HCT116 (cell line): ENCODE results near the gene SVIL. TPM values are rescaled to one million over a fixed set of nuclear protein-coding genes. Genes with fewer than 3 reads are reported as not detected.

Experiments used
- ATAC-seq: fragments of 200-7000 bp; cut with Tn5 transposase; 2 replicates; pipeline ENCODE4 v1.9.1; 2020; ENCODE audit warnings: mild to moderate bottlenecking, moderate library complexity
- BruUV-seq: library from RNA; stranded (reverse); fragments of 400-500 nt; replicated peaks from 2 replicates; lab custom pipeline; 2021; lab: Mats Ljungman, UMichigan
- CTCF ChIA-PET: fragments of 300-600 bp; sonication (Branson Sonifier 250); formaldehyde crosslinking; loops from one replicate; lab custom pipeline; 2021; ENCODE audit warnings: antibody characterized with exemption; lab: Charles Lee
- POLR2A ChIA-PET: fragments of 300-600, 350-600 bp; sonication (Branson Sonifier 250); formaldehyde crosslinking; loops from one replicate; lab custom pipeline; 2021; ENCODE audit warnings: antibody characterized with exemption; lab: Charles Lee
- RAD21 ChIA-PET, 2 experiments: fragments of 300-600 bp; sonication (Branson Sonifier 250); formaldehyde crosslinking; loops; one replicate each; lab custom pipeline; 2023; ENCODE audit warnings: low total read pairs in 2 of 2; ENCODE audit not compliant: uncharacterized antibody in 2 of 2, unreplicated experiment in 2 of 2, low non-redundant PET in 1 of 2; lab: Charles Lee
- DNase-seq: peaks from one replicate; pipeline ENCODE4 v3.0.0-alpha.2; 2010; ENCODE audit warnings: low read depth, low spot score
- H2AFZ ChIP-seq: fragments of 200-600 bp; shearing (Covaris generic), sonication (generic); 2 replicates; pipeline ENCODE4 v1.6.1; 2017; ENCODE audit warnings: low read depth, mixed run types, mixed read lengths, antibody characterized with exemption, low read length; ENCODE audit not compliant: poor library complexity, severe bottlenecking
- H3K27ac ChIP-seq: 2 replicates; pipeline ENCODE4 v1.5.1; 2012; ENCODE audit warnings: low read depth, low read length
- H3K27me3 ChIP-seq: fragments of 200-600 bp; sonication (generic); 2 replicates; pipeline ENCODE4 v1.6.1; 2016; ENCODE audit warnings: mixed run types, low read length, mixed read lengths; ENCODE audit not compliant: insufficient read depth
- H3K36me3 ChIP-seq, 2 experiments: fragments of 200-500 bp in 1 of 2; fragments of 200-600 bp in 1 of 2; sonication (Bioruptor generic) in 1 of 2; sonication (generic) in 1 of 2; 2 replicates each; pipeline versions ENCODE4 v1.5.1 to v1.6.1; 2014 to 2016; ENCODE audit warnings: low read length in 2 of 2, inconsistent platforms in 1 of 2, mixed read lengths in 1 of 2, mixed run types in 1 of 2; ENCODE audit not compliant: insufficient read depth in 2 of 2, control insufficient read depth in 1 of 2
- H3K4me1 ChIP-seq, 2 experiments: fragments of 200-600 bp in 1 of 2; sonication (generic) in 1 of 2; 2 replicates each; pipeline versions ENCODE4 v1.5.1 to v1.6.1; 2012 to 2017; ENCODE audit warnings: low read length in 2 of 2, inconsistent platforms in 1 of 2, mild to moderate bottlenecking in 1 of 2, mixed read lengths in 1 of 2, mixed run types in 1 of 2, moderate library complexity in 1 of 2; ENCODE audit not compliant: insufficient read depth in 2 of 2, control insufficient read depth in 1 of 2
- H3K4me2 ChIP-seq: fragments of 200-600 bp; sonication (generic); 2 replicates; pipeline ENCODE4 v1.6.1; 2017; ENCODE audit warnings: mixed run types, low read length, mixed read lengths
- H3K4me3 ChIP-seq, 2 experiments: fragments of 200-600 bp in 1 of 2; sonication (generic) in 1 of 2; replicated peaks in 1 of 2; 2 replicates each; pipeline ENCODE4 v1.5.1; 2011 to 2016; ENCODE audit warnings: low read length in 2 of 2, control low read depth in 1 of 2, low read depth in 1 of 2, mild to moderate bottlenecking in 1 of 2, mixed read lengths in 1 of 2, mixed run types in 1 of 2
- H3K79me2 ChIP-seq: fragments of 200-600 bp; sonication (generic); 2 replicates; pipeline ENCODE4 v1.6.1; 2017; ENCODE audit warnings: mild to moderate bottlenecking, mixed run types, low read length, moderate library complexity, mixed read lengths; ENCODE audit not compliant: insufficient read depth
- H3K9ac ChIP-seq: fragments of 200-600 bp; sonication (generic); 2 replicates; pipeline ENCODE4 v1.6.1; 2016; ENCODE audit warnings: low read length, mixed read lengths
- H3K9me2 ChIP-seq: fragments of 200-600 bp; sonication (generic), shearing (Covaris generic); 2 replicates; pipeline ENCODE4 v1.6.1; 2017; ENCODE audit warnings: mixed run types, mild to moderate bottlenecking, moderate library complexity; ENCODE audit not compliant: insufficient read depth
- H3K9me3 ChIP-seq, 2 experiments: fragments of 200-500 bp in 1 of 2; fragments of 200-600 bp in 1 of 2; sonication (Bioruptor generic) in 1 of 2; sonication (generic) in 1 of 2; 2 replicates each; pipeline ENCODE4 v1.6.1; 2014 to 2017; ENCODE audit warnings: low read length in 2 of 2, mixed read lengths in 2 of 2, inconsistent platforms in 1 of 2, low read depth in 1 of 2, mild to moderate bottlenecking in 1 of 2, mixed run types in 1 of 2, moderate library complexity in 1 of 2; ENCODE audit not compliant: control insufficient read depth in 1 of 2, insufficient read depth in 1 of 2
- H4K20me1 ChIP-seq: fragments of 200-600 bp; sonication (generic), shearing (Covaris generic); 2 replicates; pipeline ENCODE4 v1.6.1; 2017; ENCODE audit warnings: mixed run types, mild to moderate bottlenecking, moderate library complexity; ENCODE audit not compliant: insufficient read depth
- ATF3 ChIP-seq: IDR thresholded peaks from 2 replicates; pipeline ENCODE4 v1.6.1; 2012
- EZH2phosphoT487 ChIP-seq: fragments of 200-600 bp; IDR thresholded peaks from 2 replicates; pipeline ENCODE4 v1.6.1; 2018; ENCODE audit warnings: antibody characterized with exemption, borderline replicate concordance
- FOSL1 ChIP-seq: IDR thresholded peaks from 2 replicates; pipeline ENCODE4 v1.6.1; 2012; ENCODE audit warnings: low read depth
- JUND ChIP-seq: IDR thresholded peaks from 2 replicates; pipeline ENCODE4 v1.6.1; 2012
- MAX ChIP-seq: IDR thresholded peaks from 2 replicates; pipeline ENCODE4 v1.6.1; 2012
- POLR2A ChIP-seq: IDR thresholded peaks from 2 replicates; pipeline ENCODE4 v1.7.0; 2011; ENCODE audit warnings: borderline replicate concordance; ENCODE audit not compliant: insufficient read depth, insufficient read length; ENCODE audit errors: extremely low read depth
- RAD21 ChIP-seq: IDR thresholded peaks from 2 replicates; pipeline ENCODE4 v1.6.1; 2012; ENCODE audit warnings: low read depth, mild to moderate bottlenecking
- REST ChIP-seq: IDR thresholded peaks from 2 replicates; pipeline ENCODE4 v1.6.1; 2012; ENCODE audit warnings: low read depth
- SIN3A ChIP-seq: IDR thresholded peaks from 2 replicates; pipeline ENCODE4 v1.6.1; 2012; ENCODE audit warnings: low read depth
- SP1 ChIP-seq: IDR thresholded peaks from 2 replicates; pipeline ENCODE4 v1.6.1; 2012; ENCODE audit warnings: low read depth
- TCF7L2 ChIP-seq: IDR thresholded peaks from 2 replicates; pipeline ENCODE4 v1.7.0; 2011; ENCODE audit warnings: borderline replicate concordance, inconsistent platforms; ENCODE audit not compliant: insufficient read depth, insufficient read length; ENCODE audit errors: extremely low read depth
- ZFX ChIP-seq: fragments of 450-650 bp; IDR thresholded peaks from 2 replicates; pipeline ENCODE4 v1.6.1; 2017
- ZNF274 ChIP-seq: fragments of 200-500 bp; sonication (Bioruptor generic); IDR thresholded peaks from 2 replicates; pipeline ENCODE4 v1.6.1; 2014; ENCODE audit warnings: mild to moderate bottlenecking, low read depth, low read length, inconsistent platforms
- intact Hi-C: fragments of 100-400 bp; cut with micrococcal nuclease; formaldehyde crosslinking; loops from 2 replicates; pipeline ENCODE4 v1.10.0; 2022
- total RNA-seq: library from RNA; stranded (reverse); gene quantifications from one replicate; pipeline ENCODE4 v1.2.1, GENCODE V29; 2021; ENCODE audit not compliant: unreplicated experiment
- TF ChIP-seq, protein P1 (sequence below): IDR thresholded peaks from 2 replicates; pipeline ENCODE4 v1.6.1; 2011; ENCODE audit warnings: mild to moderate bottlenecking, low read length, moderate library complexity; ENCODE audit not compliant: insufficient replicate concordance; ENCODE audit errors: extremely low read depth

The SVIL gene
- total RNA-seq, 1 experiment from 2014 or later = 27.0 TPM

- TF ChIP-seq, protein P1, sequence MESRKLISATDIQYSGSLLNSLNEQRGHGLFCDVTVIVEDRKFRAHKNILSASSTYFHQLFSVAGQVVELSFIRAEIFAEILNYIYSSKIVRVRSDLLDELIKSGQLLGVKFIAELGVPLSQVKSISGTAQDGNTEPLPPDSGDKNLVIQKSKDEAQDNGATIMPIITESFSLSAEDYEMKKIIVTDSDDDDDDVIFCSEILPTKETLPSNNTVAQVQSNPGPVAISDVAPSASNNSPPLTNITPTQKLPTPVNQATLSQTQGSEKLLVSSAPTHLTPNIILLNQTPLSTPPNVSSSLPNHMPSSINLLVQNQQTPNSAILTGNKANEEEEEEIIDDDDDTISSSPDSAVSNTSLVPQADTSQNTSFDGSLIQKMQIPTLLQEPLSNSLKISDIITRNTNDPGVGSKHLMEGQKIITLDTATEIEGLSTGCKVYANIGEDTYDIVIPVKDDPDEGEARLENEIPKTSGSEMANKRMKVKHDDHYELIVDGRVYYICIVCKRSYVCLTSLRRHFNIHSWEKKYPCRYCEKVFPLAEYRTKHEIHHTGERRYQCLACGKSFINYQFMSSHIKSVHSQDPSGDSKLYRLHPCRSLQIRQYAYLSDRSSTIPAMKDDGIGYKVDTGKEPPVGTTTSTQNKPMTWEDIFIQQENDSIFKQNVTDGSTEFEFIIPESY = no peak
- TF ChIP-seq FOSL1 = no peak
Measured at GRCh38 chr10:29493697-29494096, 141.1 kb downstream of the SVIL start (continued).

GRCh38 chr10:29492774-29493173 is 142.0 kb downstream of the SVIL start:
- CTCF ChIA-PET = no interaction called here
- Histone ChIP-seq H3K4me2 (no peak overlapping the region), H3K9me3 (no peaks in the 10 kb centered on the region), H3K27me3 (no peaks in the 10 kb centered on the region), H3K4me1 (no peaks in the 10 kb centered on the region), H3K4me3 (no peak overlapping the region)
- BruUV-seq = no TSS peak
- TF ChIP-seq ZNF274 = no peak
- TF ChIP-seq REST = no peak
- TF ChIP-seq JUND = no peak
- no peak for TF ChIP-seq ZFX
- TF ChIP-seq TCF7L2 = no peak
- no peak for TF ChIP-seq SP1
- no peak for TF ChIP-seq ATF3
- TF ChIP-seq, protein P1 = no peak
- no peak for TF ChIP-seq EZH2phosphoT487
- no peak for TF ChIP-seq MAX
- TF ChIP-seq POLR2A = no peak
- no peak for TF ChIP-seq RAD21
- no peak for TF ChIP-seq SIN3A
- TF ChIP-seq, all 23 proteins: peak for 0
- ChIA-PET RAD21 (no interaction called here), POLR2A (no interaction called here)
- no peaks in the 10 kb centered on the region for H3K36me3 ChIP-seq
- H4K20me1 ChIP-seq = no peaks in the 10 kb centered on the region
- H3K79me2 ChIP-seq = no peaks in the 10 kb centered on the region
- H3K9me2 ChIP-seq = no peaks in the 10 kb centered on the region
- no peak overlapping the region for H2AFZ ChIP-seq
- DNase-seq = no peak
- no peak for ATAC-seq
- intact Hi-C loops = no loop called here
- no peak overlapping the region for H3K27ac ChIP-seq
- H3K9ac ChIP-seq = no peak overlapping the region
